Testis (tissue), 2 donors: ENCODE data around the gene DOCK9.

Experiments
- POLR2A ChIP-seq: fragments of 450-650 bp; IDR thresholded peaks from one replicate; pipeline ENCODE4 v1.6.1; 2017; ENCODE audit warnings: antibody characterized with exemption, mild to moderate bottlenecking, moderate library complexity
- TF ChIP-seq, protein P1 (sequence below), 3 experiments: fragments of 450-650 bp in 2 of 3; fragments of 200-600 bp in 1 of 3; sonication (generic) in 1 of 3; IDR thresholded peaks; one replicate each; pipeline ENCODE4 v1.5.1; 2016 to 2019; ENCODE audit warnings: antibody characterized with exemption in 3 of 3, mild to moderate bottlenecking in 2 of 3, moderate library complexity in 1 of 3

DNA sequence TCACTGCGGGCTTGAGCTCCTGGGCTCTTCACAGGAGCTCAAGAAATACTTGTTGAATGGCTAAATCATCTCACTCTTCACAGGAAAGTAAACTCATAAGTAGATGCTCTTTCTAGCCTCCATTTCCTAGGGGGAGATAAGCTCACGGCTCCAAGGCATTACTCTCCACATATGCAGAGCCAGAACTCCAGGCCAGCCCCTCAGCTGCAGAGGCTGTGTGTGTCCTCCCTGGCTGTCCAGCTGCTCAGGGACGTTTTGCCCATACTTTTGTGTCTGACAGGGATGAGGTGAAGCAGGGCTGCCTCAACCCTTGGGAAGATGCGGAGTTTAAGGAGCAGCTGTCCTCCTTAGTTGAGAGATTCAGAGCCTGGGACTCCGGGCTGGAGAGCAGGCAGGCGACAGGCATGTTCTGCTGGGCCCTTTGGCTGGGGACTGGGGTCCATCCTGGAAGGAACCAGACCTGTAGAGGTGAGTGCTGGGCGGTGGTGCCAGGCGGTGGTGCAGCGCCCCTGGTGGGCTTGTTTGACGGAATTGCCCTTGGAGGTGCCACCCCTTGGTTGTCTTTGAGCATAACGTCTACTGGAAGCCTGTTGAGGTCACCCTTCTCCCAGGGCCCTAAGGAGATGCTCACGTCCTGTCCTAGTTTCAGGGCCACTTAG lies 204.9 kb downstream of the DOCK9 start:
- TF ChIP-seq, protein P1, sequence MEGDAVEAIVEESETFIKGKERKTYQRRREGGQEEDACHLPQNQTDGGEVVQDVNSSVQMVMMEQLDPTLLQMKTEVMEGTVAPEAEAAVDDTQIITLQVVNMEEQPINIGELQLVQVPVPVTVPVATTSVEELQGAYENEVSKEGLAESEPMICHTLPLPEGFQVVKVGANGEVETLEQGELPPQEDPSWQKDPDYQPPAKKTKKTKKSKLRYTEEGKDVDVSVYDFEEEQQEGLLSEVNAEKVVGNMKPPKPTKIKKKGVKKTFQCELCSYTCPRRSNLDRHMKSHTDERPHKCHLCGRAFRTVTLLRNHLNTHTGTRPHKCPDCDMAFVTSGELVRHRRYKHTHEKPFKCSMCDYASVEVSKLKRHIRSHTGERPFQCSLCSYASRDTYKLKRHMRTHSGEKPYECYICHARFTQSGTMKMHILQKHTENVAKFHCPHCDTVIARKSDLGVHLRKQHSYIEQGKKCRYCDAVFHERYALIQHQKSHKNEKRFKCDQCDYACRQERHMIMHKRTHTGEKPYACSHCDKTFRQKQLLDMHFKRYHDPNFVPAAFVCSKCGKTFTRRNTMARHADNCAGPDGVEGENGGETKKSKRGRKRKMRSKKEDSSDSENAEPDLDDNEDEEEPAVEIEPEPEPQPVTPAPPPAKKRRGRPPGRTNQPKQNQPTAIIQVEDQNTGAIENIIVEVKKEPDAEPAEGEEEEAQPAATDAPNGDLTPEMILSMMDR (IDR thresholded peaks at IDR 0.05): no peak
- no peak for TF ChIP-seq POLR2A
